GM12878 (cell line): ENCODE data around the gene MTM1.

Experiments
- CTCF ChIP-seq, 3 experiments: IDR thresholded peaks in 2 of 3; conservative IDR thresholded peaks in 1 of 3; 2 replicates each; pipeline ENCODE4 v1.5.1; 2011; ENCODE audit warnings: low read depth in 3 of 3, low read length in 3 of 3, mild to moderate bottlenecking in 3 of 3, control low read depth in 2 of 3, moderate library complexity in 2 of 3, inconsistent platforms in 1 of 3, mixed read lengths in 1 of 3; ENCODE audit not compliant: control insufficient read depth in 2 of 3, insufficient read depth in 1 of 3; ENCODE audit errors: extremely low read depth in 1 of 3
- PML ChIP-seq: IDR thresholded peaks from 2 replicates; pipeline ENCODE4 v1.6.1; 2012; ENCODE audit warnings: low read length, inconsistent platforms
- POLR2A ChIP-seq: IDR thresholded peaks from 2 replicates; pipeline ENCODE4 v1.6.1; 2011; ENCODE audit warnings: low read depth, mild to moderate bottlenecking, low read length
- ZNF384 ChIP-seq: IDR thresholded peaks from 2 replicates; pipeline ENCODE4 v1.6.1; 2012; ENCODE audit warnings: low read depth, mild to moderate bottlenecking, low read length, improper control_type of control experiment, borderline replicate concordance

GRCh38 chrX:150582338-150582948 lies 14.0 kb downstream of the MTM1 start:
- TF ChIP-seq CTCF (IDR thresholded peaks at IDR 0.05 in 2 of 3, conservative IDR thresholded peaks at IDR 0.05 in 1 of 3; ENCODE audit: control insufficient read depth in 2 of 3, extremely low read depth in 1 of 3, insufficient read depth in 1 of 3, low read depth in 3 of 3, low read length in 3 of 3) = no peak
- no peak for TF ChIP-seq ZNF384
- no peak for TF ChIP-seq POLR2A
- no peak for TF ChIP-seq PML
